ENCODE data around the gene STK26. TPM values are rescaled to one million over a fixed set of nuclear protein-coding genes. Genes with fewer than 3 reads are reported as not detected.

STK26 gene
- polyA plus RNA-seq, 1 donor from 2014 or later, result 8.8 TPM

DNA sequence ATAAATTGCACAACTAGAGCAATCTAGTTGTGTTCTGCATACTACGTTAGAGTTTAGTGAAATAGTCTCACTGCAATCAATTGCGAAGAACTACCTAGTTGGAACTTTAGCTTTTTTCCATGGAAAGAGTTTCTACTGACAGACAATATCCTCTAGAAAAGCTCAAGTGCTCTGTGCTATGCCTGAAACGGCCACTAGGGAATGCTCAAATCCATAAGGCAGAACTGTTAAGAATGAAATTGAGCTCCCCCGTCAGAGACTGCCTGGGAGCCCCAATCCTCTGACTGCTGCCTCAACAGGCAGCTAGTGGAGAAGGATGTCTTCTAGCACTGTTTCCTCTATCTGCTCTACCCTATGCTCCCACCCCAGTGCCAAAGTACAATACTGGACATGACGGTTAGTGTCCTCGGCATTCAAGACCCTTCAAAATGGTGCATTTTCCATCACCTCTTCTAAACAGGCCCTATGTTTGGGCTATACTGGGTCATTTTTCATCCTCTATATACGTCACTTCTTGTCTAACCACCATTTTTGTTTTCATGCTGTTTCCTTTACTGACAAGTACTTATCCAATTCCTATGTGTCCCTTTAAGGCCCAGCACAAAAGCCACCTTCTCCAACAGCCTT lies 69.5 kb downstream of the STK26 start:
- no peaks in the 10 kb centered on the region for H3K79me2 ChIP-seq (replicated peaks; ENCODE audit: insufficient read depth, low read length)
- no peaks in the 10 kb centered on the region for H4K20me1 ChIP-seq (ENCODE audit: insufficient read depth)
- H3K4me3 ChIP-seq (ENCODE audit: low read length), result no peak overlapping the region
- H2AFZ ChIP-seq (ENCODE audit: low read depth, low read length), result no peak overlapping the region
- no peak overlapping the region for H3K9ac ChIP-seq (ENCODE audit: low read length)
- H3K27ac ChIP-seq (ENCODE audit: low read length), result no peak overlapping the region
- TF ChIP-seq POLR2AphosphoS5 (IDR thresholded peaks at IDR 0.05) (no peak), RAD21 (conservative IDR thresholded peaks at IDR 0.05) (peak; percentile 32), SMC3 (conservative IDR thresholded peaks at IDR 0.05; ENCODE audit: poor library complexity) (no peak), EP300 (conservative IDR thresholded peaks at IDR 0.05; ENCODE audit: poor library complexity, severe bottlenecking) (no peak), MXI1 (conservative IDR thresholded peaks at IDR 0.05; ENCODE audit: poor library complexity, severe bottlenecking) (no peak), TAF1 (IDR thresholded peaks at IDR 0.05; ENCODE audit: low read depth) (no peak)
- TF ChIP-seq, protein P1, sequence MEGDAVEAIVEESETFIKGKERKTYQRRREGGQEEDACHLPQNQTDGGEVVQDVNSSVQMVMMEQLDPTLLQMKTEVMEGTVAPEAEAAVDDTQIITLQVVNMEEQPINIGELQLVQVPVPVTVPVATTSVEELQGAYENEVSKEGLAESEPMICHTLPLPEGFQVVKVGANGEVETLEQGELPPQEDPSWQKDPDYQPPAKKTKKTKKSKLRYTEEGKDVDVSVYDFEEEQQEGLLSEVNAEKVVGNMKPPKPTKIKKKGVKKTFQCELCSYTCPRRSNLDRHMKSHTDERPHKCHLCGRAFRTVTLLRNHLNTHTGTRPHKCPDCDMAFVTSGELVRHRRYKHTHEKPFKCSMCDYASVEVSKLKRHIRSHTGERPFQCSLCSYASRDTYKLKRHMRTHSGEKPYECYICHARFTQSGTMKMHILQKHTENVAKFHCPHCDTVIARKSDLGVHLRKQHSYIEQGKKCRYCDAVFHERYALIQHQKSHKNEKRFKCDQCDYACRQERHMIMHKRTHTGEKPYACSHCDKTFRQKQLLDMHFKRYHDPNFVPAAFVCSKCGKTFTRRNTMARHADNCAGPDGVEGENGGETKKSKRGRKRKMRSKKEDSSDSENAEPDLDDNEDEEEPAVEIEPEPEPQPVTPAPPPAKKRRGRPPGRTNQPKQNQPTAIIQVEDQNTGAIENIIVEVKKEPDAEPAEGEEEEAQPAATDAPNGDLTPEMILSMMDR (IDR thresholded peaks at IDR 0.05; ENCODE audit: poor library complexity, severe bottlenecking), result peak; percentile 49
- TF ChIP-seq, protein P2, sequence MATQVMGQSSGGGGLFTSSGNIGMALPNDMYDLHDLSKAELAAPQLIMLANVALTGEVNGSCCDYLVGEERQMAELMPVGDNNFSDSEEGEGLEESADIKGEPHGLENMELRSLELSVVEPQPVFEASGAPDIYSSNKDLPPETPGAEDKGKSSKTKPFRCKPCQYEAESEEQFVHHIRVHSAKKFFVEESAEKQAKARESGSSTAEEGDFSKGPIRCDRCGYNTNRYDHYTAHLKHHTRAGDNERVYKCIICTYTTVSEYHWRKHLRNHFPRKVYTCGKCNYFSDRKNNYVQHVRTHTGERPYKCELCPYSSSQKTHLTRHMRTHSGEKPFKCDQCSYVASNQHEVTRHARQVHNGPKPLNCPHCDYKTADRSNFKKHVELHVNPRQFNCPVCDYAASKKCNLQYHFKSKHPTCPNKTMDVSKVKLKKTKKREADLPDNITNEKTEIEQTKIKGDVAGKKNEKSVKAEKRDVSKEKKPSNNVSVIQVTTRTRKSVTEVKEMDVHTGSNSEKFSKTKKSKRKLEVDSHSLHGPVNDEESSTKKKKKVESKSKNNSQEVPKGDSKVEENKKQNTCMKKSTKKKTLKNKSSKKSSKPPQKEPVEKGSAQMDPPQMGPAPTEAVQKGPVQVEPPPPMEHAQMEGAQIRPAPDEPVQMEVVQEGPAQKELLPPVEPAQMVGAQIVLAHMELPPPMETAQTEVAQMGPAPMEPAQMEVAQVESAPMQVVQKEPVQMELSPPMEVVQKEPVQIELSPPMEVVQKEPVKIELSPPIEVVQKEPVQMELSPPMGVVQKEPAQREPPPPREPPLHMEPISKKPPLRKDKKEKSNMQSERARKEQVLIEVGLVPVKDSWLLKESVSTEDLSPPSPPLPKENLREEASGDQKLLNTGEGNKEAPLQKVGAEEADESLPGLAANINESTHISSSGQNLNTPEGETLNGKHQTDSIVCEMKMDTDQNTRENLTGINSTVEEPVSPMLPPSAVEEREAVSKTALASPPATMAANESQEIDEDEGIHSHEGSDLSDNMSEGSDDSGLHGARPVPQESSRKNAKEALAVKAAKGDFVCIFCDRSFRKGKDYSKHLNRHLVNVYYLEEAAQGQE (IDR thresholded peaks at IDR 0.05; ENCODE audit: borderline replicate concordance), result no peak
- no peaks in the 10 kb centered on the region for H3K36me3 ChIP-seq (ENCODE audit: insufficient read depth, low read length)
- no peaks in the 10 kb centered on the region for H3F3A ChIP-seq (ENCODE audit: insufficient read depth, low read length, poor library complexity, severe bottlenecking)
- no peaks in the 10 kb centered on the region for H3K27me3 ChIP-seq (ENCODE audit: insufficient read depth, low read depth, low read length)
- no peak overlapping the region for H3K4me2 ChIP-seq (ENCODE audit: low read length)
- no peaks in the 10 kb centered on the region for H3K9me3 ChIP-seq (ENCODE audit: low read length)
- no peaks in the 10 kb centered on the region for H3K9me2 ChIP-seq (ENCODE audit: insufficient read depth, low read length)

DNA sequence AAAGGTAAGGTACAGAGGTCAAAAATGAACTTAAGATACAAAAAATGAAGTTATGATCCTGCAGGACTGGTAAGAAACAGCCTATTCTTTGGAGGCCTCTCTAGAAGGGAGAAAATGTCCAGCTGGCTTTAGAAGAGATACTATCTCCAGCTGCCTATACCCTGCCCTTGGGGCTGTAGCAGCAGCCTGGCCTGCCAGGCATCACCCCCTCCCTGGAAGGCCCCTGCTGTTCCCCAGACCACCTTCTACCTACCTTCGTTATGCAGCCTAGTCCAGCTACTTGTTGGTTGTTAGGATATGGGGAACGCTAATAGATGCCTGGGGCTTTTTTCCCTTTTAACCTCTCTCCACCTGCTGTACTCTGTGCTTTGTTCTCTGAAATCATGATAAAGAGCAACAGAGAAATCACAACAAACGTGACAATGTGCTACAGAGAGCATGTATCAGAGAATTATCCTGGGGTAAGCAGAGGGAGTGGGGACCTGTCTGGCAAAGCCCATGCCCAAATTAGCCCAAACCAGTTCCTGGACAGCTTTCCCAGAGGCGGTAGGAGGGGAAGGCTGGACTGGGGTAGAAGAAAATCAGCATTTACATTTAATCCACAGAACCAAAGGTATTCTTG lies 70.2 kb downstream of the STK26 start:
- Histone ChIP-seq H3K27ac (ENCODE audit: low read length) (no peak overlapping the region), H3K79me2 (replicated peaks; ENCODE audit: insufficient read depth, low read length) (no peaks in the 10 kb centered on the region), H2AFZ (ENCODE audit: low read depth, low read length) (no peak overlapping the region), H3K27me3 (ENCODE audit: insufficient read depth, low read depth, low read length) (no peaks in the 10 kb centered on the region), H3K4me3 (ENCODE audit: low read length) (no peak overlapping the region), H3F3A (ENCODE audit: insufficient read depth, low read length, poor library complexity, severe bottlenecking) (no peaks in the 10 kb centered on the region), H3K36me3 (ENCODE audit: insufficient read depth, low read length) (no peaks in the 10 kb centered on the region), H3K9me3 (ENCODE audit: low read length) (no peaks in the 10 kb centered on the region), H3K4me2 (ENCODE audit: low read length) (no peak overlapping the region), H4K20me1 (ENCODE audit: insufficient read depth) (no peaks in the 10 kb centered on the region), H3K9me2 (ENCODE audit: insufficient read depth, low read length) (no peaks in the 10 kb centered on the region), H3K9ac (ENCODE audit: low read length) (no peak overlapping the region)
- TF ChIP-seq, protein P1 (IDR thresholded peaks at IDR 0.05; ENCODE audit: poor library complexity, severe bottlenecking), result no peak
- TF ChIP-seq EZH2 (IDR thresholded peaks at IDR 0.05; ENCODE audit: borderline replicate concordance, insufficient read depth, low read length, poor library complexity, severe bottlenecking) (no peak), TAF1 (IDR thresholded peaks at IDR 0.05; ENCODE audit: low read depth) (no peak), POLR2AphosphoS5 (IDR thresholded peaks at IDR 0.05) (no peak), EP300 (conservative IDR thresholded peaks at IDR 0.05; ENCODE audit: poor library complexity, severe bottlenecking) (no peak), MXI1 (conservative IDR thresholded peaks at IDR 0.05; ENCODE audit: poor library complexity, severe bottlenecking) (no peak), RAD21 (conservative IDR thresholded peaks at IDR 0.05) (no peak), SMC3 (conservative IDR thresholded peaks at IDR 0.05; ENCODE audit: poor library complexity) (no peak)
- TF ChIP-seq, protein P2 (IDR thresholded peaks at IDR 0.05; ENCODE audit: borderline replicate concordance), result no peak
